GM18507 (cell line): ENCODE results near the gene PPM1B.
"Not testable (repeated sequence)": the region's sequence is repeated elsewhere in the genome, so short reads cannot be mapped to it uniquely, and the experiment has no call there.

Source experiments
- DNase-seq: peaks from one replicate; pipeline ENCODE4 v3.0.0; 2011; ENCODE audit warnings: low read depth; ENCODE audit not compliant: insufficient read length; ENCODE audit errors: extremely low spot score
- FAIRE-seq: peaks from 2 replicates; lab custom pipeline; 2011; peaks lifted over from hg19 to GRCh38; lab: Jason Lieb, UNC

Gene PPM1B

DNA sequence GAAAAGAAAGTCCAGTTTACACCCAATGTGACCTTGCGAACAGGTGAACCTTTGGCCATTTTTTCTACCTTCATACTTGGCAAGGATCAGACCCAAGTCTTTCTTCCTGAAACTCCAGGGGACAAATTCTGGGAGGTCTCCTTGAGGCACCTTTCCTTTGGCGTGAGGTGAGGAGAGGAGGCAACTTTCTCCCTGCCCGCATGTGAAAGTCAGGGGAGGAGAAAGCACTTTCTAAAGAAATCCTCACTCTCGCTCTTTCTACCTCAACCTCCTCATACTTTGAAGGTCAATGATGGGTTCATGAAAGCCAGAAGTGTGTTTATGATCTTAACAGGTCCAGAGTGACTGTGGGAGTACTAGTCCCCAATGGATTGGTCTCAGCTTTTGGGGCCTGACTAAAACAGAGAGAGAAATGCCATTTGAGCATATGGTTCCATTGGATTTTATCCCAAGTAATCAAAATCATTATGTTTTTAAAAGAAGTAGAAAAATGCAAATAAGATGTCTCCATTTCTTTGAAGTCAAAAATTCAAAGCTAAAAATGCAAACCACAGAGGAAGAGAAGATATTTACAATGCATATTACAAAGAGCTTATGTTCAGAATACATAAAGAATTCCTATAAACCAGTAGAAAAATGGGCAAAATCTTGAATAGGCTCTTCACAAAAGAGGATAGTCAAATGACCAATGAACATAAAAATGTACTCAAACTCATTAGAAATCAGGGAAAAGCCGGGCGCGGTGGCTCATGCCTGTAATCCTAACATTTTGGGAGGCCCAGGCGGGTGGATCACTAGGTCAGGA, 15.6 kb upstream of the PPM1B start:
- DNase-seq (no peak), FAIRE-seq (no peak)

GRCh38 chr2:44155666-44156446, 12.8 kb upstream of the PPM1B start:
- FAIRE-seq = no peak
- no peak for DNase-seq

DNA sequence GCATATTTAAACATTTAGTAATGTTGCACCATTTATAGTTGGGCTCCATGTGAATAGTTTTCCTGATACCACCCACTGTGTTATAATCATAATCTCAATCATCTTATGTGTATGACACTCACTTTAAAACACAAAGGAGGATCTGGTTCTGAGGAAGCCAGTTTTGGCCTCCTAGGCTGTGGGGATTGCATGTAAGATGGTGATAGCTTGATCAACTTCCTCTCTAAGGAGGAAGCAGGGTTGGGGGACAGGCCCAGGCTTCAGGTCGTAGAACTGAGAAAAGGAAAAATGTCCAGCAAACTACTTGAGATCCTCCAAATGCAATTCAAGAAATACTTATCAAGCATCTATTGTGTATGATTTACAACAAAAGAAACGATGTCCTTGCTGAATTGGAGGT, 4.9 kb upstream of the PPM1B start:
- DNase-seq (no peak), FAIRE-seq (no peak)

- FAIRE-seq (no peak), DNase-seq (no peak)
These were observed 4.1 kb upstream of the PPM1B start for GRCh38 chr2:44164617-44165016.

GRCh38 chr2:44166096-44166495, 2.6 kb upstream of the PPM1B start:
- DNase-seq (no peak), FAIRE-seq (no peak)

- no peak for FAIRE-seq
- no peak for DNase-seq
These were observed 1.3 kb upstream of the PPM1B start for GRCh38 chr2:44167311-44167907.

DNA sequence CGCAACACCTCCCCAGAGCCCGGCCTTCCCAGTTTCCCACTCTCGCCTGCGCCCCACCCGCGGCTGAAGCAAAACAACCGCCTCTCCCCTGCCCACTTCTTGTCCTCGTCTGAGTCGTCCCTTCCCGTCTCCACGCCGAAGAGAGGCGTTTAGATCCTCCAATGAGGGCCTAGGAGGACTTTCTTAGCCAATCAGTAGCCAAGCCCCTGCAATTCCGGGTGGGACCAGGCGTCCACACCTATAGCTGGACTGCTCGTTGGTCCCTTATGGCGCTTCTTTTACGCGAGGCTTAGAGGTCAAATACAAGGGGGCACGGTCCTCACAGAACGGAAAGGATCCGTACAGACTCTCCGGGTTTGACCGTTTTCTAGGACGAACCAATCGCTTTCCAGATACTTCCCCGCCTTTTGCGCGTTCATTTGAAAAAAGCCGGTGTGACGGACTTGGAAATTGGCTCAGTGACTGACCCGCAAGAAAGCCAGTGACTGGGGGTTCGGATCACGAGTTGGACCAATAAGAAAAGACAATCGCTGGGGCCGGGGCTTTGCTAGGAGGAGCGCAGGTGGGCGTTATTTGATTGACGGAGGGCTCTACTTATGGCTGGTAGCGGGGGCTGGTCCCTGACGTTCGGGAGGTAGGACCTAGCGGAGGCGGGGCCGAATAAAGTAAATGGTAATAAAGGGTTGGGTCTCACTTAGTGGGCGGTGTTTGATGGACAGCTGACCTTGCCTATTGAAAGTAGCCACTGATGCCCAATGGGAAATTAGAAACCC, 581 bp upstream of the PPM1B start:
- DNase-seq = peak; percentile 79
- FAIRE-seq = peak; percentile 98

- DNase-seq (no peak), FAIRE-seq (peak; percentile 78)
These were observed 652 bp downstream of the PPM1B start for GRCh38 chr2:44169155-44169898.

DNA sequence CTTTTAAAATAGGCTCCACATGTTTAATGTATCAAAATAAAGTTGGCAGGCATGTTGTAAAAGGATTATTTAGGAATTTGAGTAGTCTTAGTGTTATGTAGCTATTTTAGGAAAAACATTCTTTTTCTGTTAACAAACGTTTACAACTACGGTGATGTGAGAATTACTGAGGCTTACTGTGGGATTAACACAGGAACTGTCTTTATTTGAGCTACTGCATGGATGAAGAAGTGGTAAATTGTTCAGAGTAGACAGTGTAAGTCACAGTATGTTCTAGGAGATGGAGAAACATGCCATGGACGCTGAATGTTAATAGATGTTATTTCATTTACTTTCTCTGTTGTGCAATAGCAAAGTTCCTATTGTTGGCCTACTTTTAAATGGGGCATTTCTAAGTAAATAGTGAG, 1.6 kb downstream of the PPM1B start:
- DNase-seq = no peak

GRCh38 chr2:44171018-44171417, 2.3 kb downstream of the PPM1B start:
- DNase-seq = no peak
- FAIRE-seq = peak; percentile 45

More for the DNA sequence above, 1.6 kb downstream of the PPM1B start:
- peak; percentile 59 for FAIRE-seq

DNA sequence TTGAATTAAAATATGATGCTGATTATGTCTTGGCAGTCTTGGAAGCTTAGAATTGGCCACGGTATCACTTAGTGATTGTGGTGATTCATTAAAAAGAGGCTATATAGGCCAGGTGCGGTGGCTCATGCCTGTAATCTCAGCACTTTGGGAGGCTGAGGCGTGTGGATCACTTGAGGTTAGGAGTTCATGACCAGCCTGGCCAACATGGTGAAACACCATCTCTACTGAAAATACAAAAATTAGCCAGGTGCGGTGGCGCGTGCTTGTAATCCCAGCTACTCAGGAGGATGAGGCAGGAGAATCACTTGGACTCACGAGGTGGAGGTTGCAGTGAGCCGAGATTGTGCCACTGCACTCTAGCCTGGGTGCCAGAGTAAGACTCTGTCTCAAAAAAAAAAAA, 2.8 kb downstream of the PPM1B start:
- not testable (repeated sequence) for FAIRE-seq, DNase-seq

DNA sequence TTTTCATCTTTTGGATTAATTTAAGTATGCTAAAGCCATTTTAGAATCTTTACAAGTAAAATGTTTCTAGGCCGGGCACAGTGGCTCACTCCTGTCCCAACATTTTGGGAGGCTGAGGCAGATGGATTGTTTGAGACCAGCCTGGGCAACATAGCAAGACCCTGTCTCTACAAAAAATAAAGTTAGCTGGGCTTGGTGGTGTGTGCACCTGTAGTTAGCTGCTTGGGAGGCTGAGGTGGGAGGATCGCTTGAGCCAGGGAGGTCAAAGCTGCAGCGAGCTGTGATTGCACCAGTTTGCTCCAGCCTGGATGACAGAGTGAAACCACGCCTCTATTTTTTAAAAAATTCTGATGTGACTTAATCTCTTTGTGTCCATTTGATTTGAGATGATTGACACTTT, 3.9 kb downstream of the PPM1B start:
- FAIRE-seq (no peak), DNase-seq (no peak)

GRCh38 chr2:44178950-44179349, 10.3 kb downstream of the PPM1B start:
- no peak for FAIRE-seq
- DNase-seq = no peak

GRCh38 chr2:44181648-44182047, 13.0 kb downstream of the PPM1B start:
- DNase-seq (no peak), FAIRE-seq (no peak)

DNA sequence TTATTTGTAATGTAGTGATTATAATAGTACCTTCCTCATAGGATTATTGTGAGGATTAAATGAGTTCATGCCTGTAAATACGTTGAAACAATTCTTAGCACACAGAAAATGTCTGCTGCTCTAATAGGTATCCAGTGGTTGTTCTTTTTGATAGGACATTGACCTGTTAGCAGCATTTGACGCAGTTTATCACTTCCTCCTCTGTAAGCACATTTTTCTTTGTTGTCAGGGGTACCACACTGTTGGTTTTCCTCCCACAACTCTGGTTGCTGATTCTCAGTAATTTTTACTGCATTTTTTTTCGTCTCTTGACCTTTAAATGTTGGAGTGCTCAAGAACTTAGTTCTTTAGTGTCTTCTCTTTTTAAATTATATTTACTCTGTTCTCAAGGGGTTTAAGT, 15.4 kb downstream of the PPM1B start:
- FAIRE-seq = no peak

GRCh38 chr2:44186810-44187209, 18.1 kb downstream of the PPM1B start:
- DNase-seq (no peak), FAIRE-seq (no peak)

More for the DNA sequence above, 15.4 kb downstream of the PPM1B start:
- DNase-seq = no peak

DNA sequence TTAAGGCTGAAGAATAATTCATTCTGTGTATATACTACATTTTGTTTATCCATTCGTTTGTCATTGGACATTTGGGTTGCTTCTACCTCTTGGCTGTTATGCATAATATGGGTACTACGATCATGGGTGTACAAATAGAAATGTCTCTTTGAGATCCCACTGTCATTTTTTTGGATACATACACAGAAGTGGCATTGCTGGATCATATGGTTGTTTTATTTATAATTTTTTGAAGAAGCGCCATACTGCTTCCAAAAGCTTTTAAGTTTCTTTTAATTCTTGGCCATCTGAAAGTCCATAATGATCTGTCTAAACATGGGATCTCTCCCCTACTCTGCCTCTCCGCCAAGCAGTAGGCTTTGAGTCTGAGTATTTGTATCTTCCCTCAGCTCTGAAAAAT, 18.6 kb downstream of the PPM1B start:
- no peak for FAIRE-seq

GRCh38 chr2:44188696-44189095, 20.0 kb downstream of the PPM1B start:
- FAIRE-seq = no peak
- DNase-seq = no peak

More for the DNA sequence above, 18.6 kb downstream of the PPM1B start:
- no peak for DNase-seq

GRCh38 chr2:44189104-44189503, 20.4 kb downstream of the PPM1B start:
- FAIRE-seq (no peak), DNase-seq (no peak)
